HepG2 (cell line): Measurements from ENCODE around the gene RPUSD4. TPM values are rescaled to one million over a fixed set of nuclear protein-coding genes. Genes with fewer than 3 reads are reported as not detected.

Source experiments
- CCAR2 ChIP-seq: fragments of 200-400 bp; formaldehyde crosslinking; optimal IDR thresholded peaks from 2 replicates; pipeline ENCODE3; 2018; ENCODE audit warnings: low read depth, mild to moderate bottlenecking, low read length, moderate library complexity
- HOXA3 ChIP-seq: sonication (generic); formaldehyde crosslinking; IDR thresholded peaks from 2 replicates; pipeline ENCODE4 v1.5.0; 2020; ENCODE audit warnings: missing genetic modification reagents
- IKZF5 ChIP-seq: IDR thresholded peaks from 2 replicates; pipeline ENCODE4 v1.6.1; 2018; ENCODE audit warnings: missing genetic modification reagents, mild to moderate bottlenecking, missing compliant biosample characterization
- MAFK ChIP-seq, 2 experiments: IDR thresholded peaks in 1 of 2; conservative IDR thresholded peaks in 1 of 2; 2 replicates each; pipeline ENCODE4 v1.6.1; 2011; ENCODE audit warnings: improper control_type of control experiment in 2 of 2, low read length in 2 of 2
- MEF2D ChIP-seq: sonication (generic); formaldehyde crosslinking; IDR thresholded peaks from 2 replicates; pipeline ENCODE4 v1.5.1; 2020; ENCODE audit warnings: mild to moderate bottlenecking, missing genetic modification reagents
- MIER3 ChIP-seq: IDR thresholded peaks from 2 replicates; pipeline ENCODE4 v1.6.1; 2016; ENCODE audit warnings: missing compliant biosample characterization, borderline replicate concordance
- MIXL1 ChIP-seq: IDR thresholded peaks from 2 replicates; pipeline ENCODE4 v1.6.1; 2016
- MTA3 ChIP-seq: sonication (generic); formaldehyde crosslinking; IDR thresholded peaks from 2 replicates; pipeline ENCODE4 v1.4.0; 2020; ENCODE audit warnings: missing genetic modification reagents
- NR3C1 ChIP-seq: sonication (generic); formaldehyde crosslinking; IDR thresholded peaks from 2 replicates; pipeline ENCODE4 v1.4.0; 2020; ENCODE audit warnings: missing genetic modification reagents
- PBX3 ChIP-seq: sonication (generic); formaldehyde crosslinking; IDR thresholded peaks from 2 replicates; pipeline ENCODE4 v1.8.1; 2023; ENCODE audit warnings: missing genetic modification reagents, inconsistent platforms, borderline replicate concordance
- POLR2G ChIP-seq: fragments of 200-400 bp; formaldehyde crosslinking; IDR thresholded peaks from 2 replicates; pipeline ENCODE4 v1.6.1; 2018; ENCODE audit warnings: mild to moderate bottlenecking, low read depth, low read length, moderate library complexity
- REST ChIP-seq, 2 experiments: IDR thresholded peaks; 2 replicates each; pipeline ENCODE4 v1.6.1; 2011 to 2012; ENCODE audit warnings: low read length in 2 of 2, borderline replicate concordance in 1 of 2, low read depth in 1 of 2, mild to moderate bottlenecking in 1 of 2, moderate library complexity in 1 of 2
- STAG1 ChIP-seq: sonication (generic); formaldehyde crosslinking; IDR thresholded peaks from 2 replicates; pipeline ENCODE4 v1.4.0; 2020; ENCODE audit warnings: missing genetic modification reagents
- TCF7 ChIP-seq: sonication (generic); IDR thresholded peaks from 2 replicates; pipeline ENCODE4 v1.6.1; 2016; ENCODE audit warnings: antibody characterized with exemption, low read depth
- ZBTB42 ChIP-seq: sonication (generic); formaldehyde crosslinking; IDR thresholded peaks from 2 replicates; pipeline ENCODE4 v1.5.0; 2020; ENCODE audit warnings: mild to moderate bottlenecking, missing genetic modification reagents
- ZNF251 ChIP-seq: sonication (generic); formaldehyde crosslinking; IDR thresholded peaks from 2 replicates; pipeline ENCODE4 v1.9.0; 2021; ENCODE audit warnings: mild to moderate bottlenecking, missing genetic modification reagents
- ZNF280D ChIP-seq: sonication (generic); formaldehyde crosslinking; IDR thresholded peaks from 2 replicates; pipeline ENCODE4 v1.5.1; 2020; ENCODE audit warnings: mild to moderate bottlenecking, missing genetic modification reagents
- ZNF30 ChIP-seq: sonication (generic); formaldehyde crosslinking; IDR thresholded peaks from 2 replicates; pipeline ENCODE4 v1.5.0; 2020; ENCODE audit warnings: mild to moderate bottlenecking, missing genetic modification reagents
- ZNF556 ChIP-seq: sonication (generic); formaldehyde crosslinking; IDR thresholded peaks from 2 replicates; pipeline ENCODE4 v1.4.0; 2020; ENCODE audit warnings: mild to moderate bottlenecking, missing genetic modification reagents, borderline replicate concordance
- ZNF564 ChIP-seq: sonication (generic); formaldehyde crosslinking; IDR thresholded peaks from 2 replicates; pipeline ENCODE4 v1.8.1; 2023; ENCODE audit warnings: mild to moderate bottlenecking, missing genetic modification reagents
- polyA plus RNA-seq, 8 experiments: library from polyadenylated mRNA; depleted of rRNA in 3 of 8; stranded (reverse) in 7 of 8; unstranded in 1 of 8; fragments of >200 nt; fragmentation: Illumina TruSeq in 4 of 8; extraction: Trizol in 4 of 8; gene quantifications; 2 replicates each; pipeline versions ENCODE4 v1.2.1 to v1.2.3, GENCODE V29; 2011 to 2016; ENCODE audit warnings: low read depth in 4 of 8, missing spikeins in 1 of 8, mixed read lengths in 1 of 8; ENCODE audit not compliant: insufficient read depth in 1 of 8
- total RNA-seq, 5 experiments: library from RNA; depleted of rRNA; stranded (reverse); fragments of >200 nt; fragmentation: Illumina TruSeq; extraction: Trizol; gene quantifications; 2 replicates each; pipeline ENCODE4 v1.2.3, GENCODE V29; 2016; ENCODE audit warnings: low read depth in 1 of 5

The RPUSD4 gene
- total and polyA plus RNA-seq, 2 of the 13 experiments (the other 11 are each of a cell fraction or from before 2014, with no cell fraction given) = 45.0 to 52.9 TPM

GRCh38 chr11:126157326-126158030, 54.0 kb downstream of the RPUSD4 start (continued):
- TF ChIP-seq REST (IDR thresholded peaks at IDR 0.05; ENCODE audit: borderline replicate concordance in 1 of 2, low read depth in 1 of 2, low read length in 2 of 2) (0 out of 4 replicates have a peak, but pooled peaks of 1 of the 2 experiments have one; percentile 29), ZNF556 (no peak), NR3C1 (CRISPR knock-in tag) (no peak), IKZF5 (no peak), STAG1 (CRISPR knock-in tag) (no peak), MEF2D (CRISPR knock-in tag) (no peak), HOXA3 (no peak), ZNF280D (CRISPR knock-in tag) (no peak), ZNF564 (CRISPR knock-in tag) (no peak), PBX3 (CRISPR knock-in tag) (no peak), MIXL1 (CRISPR knock-in tag) (no peak), ZNF251 (no peak), CCAR2 (no peak), ZNF30 (CRISPR knock-in tag) (no peak), TCF7 (no peak), MTA3 (no peak), MAFK (conservative IDR thresholded peaks at IDR 0.05 in 1 of 2, IDR thresholded peaks at IDR 0.05 in 1 of 2; ENCODE audit: low read length in 2 of 2) (no peak), ZBTB42 (peak; percentile 67; the same call in 1 of the 2 replicates), MIER3 (CRISPR knock-in tag) (no peak), POLR2G (no peak)
